Measurements from ENCODE around the gene AUP1. TPM values are rescaled to one million over a fixed set of nuclear protein-coding genes. Genes with fewer than 3 reads are reported as not detected.

Gene AUP1
- total and polyA plus RNA-seq, 2 donors (not counting 3 experiments of a cell fraction or from before 2014, with no cell fraction given), result 103 to 187 TPM

- BruUV-seq (replicated peaks), result no TSS peak
- H3K4me2 ChIP-seq (ENCODE audit: insufficient read depth, low read length), result no peak overlapping the region
- H4K20me1 ChIP-seq (replicated peaks; ENCODE audit: control insufficient read depth, extremely low read depth, insufficient read depth, low read length), result no peaks in the 10 kb centered on the region
- DNase-seq (ENCODE audit: low read depth, low spot score) (no peak), FAIRE-seq (no peak)
- no peak overlapping the region for H3K9ac ChIP-seq (replicated peaks; ENCODE audit: extremely low read depth, insufficient read depth, low read length)
- peaks cover 3 to 12% of the 10 kb centered on the region in 2 experiments for H3K36me3 ChIP-seq (ENCODE audit: control insufficient read depth in 2 of 2, extremely low read depth in 1 of 2, insufficient read depth in 2 of 2, low read length in 2 of 2)
- H3K9me3 ChIP-seq (replicated peaks; ENCODE audit: control insufficient read depth, insufficient read depth, low read length), result no peaks in the 10 kb centered on the region
- dilution Hi-C loops (cut with MboI; ENCODE audit: extremely low pct_ligation_motif_present, low sequenced_read_pairs) (no loop called here), intact Hi-C loops (cut with micrococcal nuclease) (loop anchor here (5.0 kb wide), 1 partner anchor 37 kb away; no protein-coding TSS in a partner anchor)
- no peaks in the 10 kb centered on the region for H3K79me2 ChIP-seq (ENCODE audit: control insufficient read depth, insufficient read depth, low read length)
- peaks cover 23 to 35% of the 10 kb centered on the region in 2 experiments for H3K27me3 ChIP-seq (ENCODE audit: control insufficient read depth in 2 of 2, insufficient read depth in 2 of 2, low read length in 2 of 2)
- no peak overlapping the region for H2AFZ ChIP-seq (ENCODE audit: low read depth, low read length)
- H3K9me1 ChIP-seq (replicated peaks; ENCODE audit: control insufficient read depth, extremely low read depth, insufficient read depth, low read length), result no peaks in the 10 kb centered on the region
- ChIA-PET CTCF (no interaction called here), POLR2A (no interaction called here)
- no peak overlapping the region for H3K27ac ChIP-seq (ENCODE audit: insufficient read depth, low read depth, low read length)
- peaks cover 22% of the 10 kb centered on the region for H3K4me1 ChIP-seq (ENCODE audit: control insufficient read depth, extremely low read depth, insufficient read depth, low read length)
- TF ChIP-seq EZH2 (IDR thresholded peaks at IDR 0.05; ENCODE audit: borderline replicate concordance, low read depth, low read length, severe bottlenecking) (no peak), POLR2AphosphoS5 (IDR thresholded peaks at IDR 0.05; ENCODE audit: insufficient read depth, low read depth, low read length) (no peak), MYC (IDR thresholded peaks at IDR 0.05; ENCODE audit: low read depth, low read length) (no peak), POLR2A (IDR thresholded peaks at IDR 0.05; ENCODE audit: low read depth, low read length) (no peak), FOS (IDR thresholded peaks at IDR 0.05; ENCODE audit: borderline replicate concordance, insufficient read depth, low read length) (no peak), GATA2 (IDR thresholded peaks at IDR 0.05; ENCODE audit: insufficient read depth, insufficient read length, low read depth, low read length) (no peak), JUN (IDR thresholded peaks at IDR 0.05; ENCODE audit: borderline replicate concordance, insufficient read depth, insufficient read length, low read depth) (no peak)
- TF ChIP-seq, protein P1, sequence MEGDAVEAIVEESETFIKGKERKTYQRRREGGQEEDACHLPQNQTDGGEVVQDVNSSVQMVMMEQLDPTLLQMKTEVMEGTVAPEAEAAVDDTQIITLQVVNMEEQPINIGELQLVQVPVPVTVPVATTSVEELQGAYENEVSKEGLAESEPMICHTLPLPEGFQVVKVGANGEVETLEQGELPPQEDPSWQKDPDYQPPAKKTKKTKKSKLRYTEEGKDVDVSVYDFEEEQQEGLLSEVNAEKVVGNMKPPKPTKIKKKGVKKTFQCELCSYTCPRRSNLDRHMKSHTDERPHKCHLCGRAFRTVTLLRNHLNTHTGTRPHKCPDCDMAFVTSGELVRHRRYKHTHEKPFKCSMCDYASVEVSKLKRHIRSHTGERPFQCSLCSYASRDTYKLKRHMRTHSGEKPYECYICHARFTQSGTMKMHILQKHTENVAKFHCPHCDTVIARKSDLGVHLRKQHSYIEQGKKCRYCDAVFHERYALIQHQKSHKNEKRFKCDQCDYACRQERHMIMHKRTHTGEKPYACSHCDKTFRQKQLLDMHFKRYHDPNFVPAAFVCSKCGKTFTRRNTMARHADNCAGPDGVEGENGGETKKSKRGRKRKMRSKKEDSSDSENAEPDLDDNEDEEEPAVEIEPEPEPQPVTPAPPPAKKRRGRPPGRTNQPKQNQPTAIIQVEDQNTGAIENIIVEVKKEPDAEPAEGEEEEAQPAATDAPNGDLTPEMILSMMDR (IDR thresholded peaks at IDR 0.05; ENCODE audit: extremely low read depth in 1 of 2, insufficient read depth in 1 of 2, low read depth in 1 of 2, low read length in 2 of 2), result no peak
- TF ChIP-seq, protein P2, sequence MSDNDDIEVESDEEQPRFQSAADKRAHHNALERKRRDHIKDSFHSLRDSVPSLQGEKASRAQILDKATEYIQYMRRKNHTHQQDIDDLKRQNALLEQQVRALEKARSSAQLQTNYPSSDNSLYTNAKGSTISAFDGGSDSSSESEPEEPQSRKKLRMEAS (IDR thresholded peaks at IDR 0.05; ENCODE audit: insufficient read depth, insufficient read length), result no peak
- no peak overlapping the region for H3K4me3 ChIP-seq (replicated peaks in 1 of 3; ENCODE audit: insufficient read depth in 1 of 3, low read depth in 1 of 3, low read length in 3 of 3)
These were observed 34.1 kb downstream of the AUP1 start for GRCh38 chr2:74495440-74495839.

All from endothelial cell of umbilical vein (primary cell).